Loucy (cell line): ENCODE data around the gene CR1.

Source experiments
- EZH2phosphoT487 ChIP-seq: fragments of 200-600 bp; IDR thresholded peaks from 2 replicates; pipeline ENCODE4 v1.6.1; 2018; ENCODE audit warnings: antibody characterized with exemption, mild to moderate bottlenecking, moderate library complexity, borderline replicate concordance
- TF ChIP-seq, protein P1 (sequence below): fragments of 200-600 bp; sonication (generic); conservative IDR thresholded peaks from 2 replicates; pipeline ENCODE4 v1.5.1; 2014; ENCODE audit warnings: mild to moderate bottlenecking, antibody characterized with exemption, low read length

GRCh38 chr1:207626972-207627337 lies 131.0 kb downstream of the CR1 start:
- TF ChIP-seq, protein P1, sequence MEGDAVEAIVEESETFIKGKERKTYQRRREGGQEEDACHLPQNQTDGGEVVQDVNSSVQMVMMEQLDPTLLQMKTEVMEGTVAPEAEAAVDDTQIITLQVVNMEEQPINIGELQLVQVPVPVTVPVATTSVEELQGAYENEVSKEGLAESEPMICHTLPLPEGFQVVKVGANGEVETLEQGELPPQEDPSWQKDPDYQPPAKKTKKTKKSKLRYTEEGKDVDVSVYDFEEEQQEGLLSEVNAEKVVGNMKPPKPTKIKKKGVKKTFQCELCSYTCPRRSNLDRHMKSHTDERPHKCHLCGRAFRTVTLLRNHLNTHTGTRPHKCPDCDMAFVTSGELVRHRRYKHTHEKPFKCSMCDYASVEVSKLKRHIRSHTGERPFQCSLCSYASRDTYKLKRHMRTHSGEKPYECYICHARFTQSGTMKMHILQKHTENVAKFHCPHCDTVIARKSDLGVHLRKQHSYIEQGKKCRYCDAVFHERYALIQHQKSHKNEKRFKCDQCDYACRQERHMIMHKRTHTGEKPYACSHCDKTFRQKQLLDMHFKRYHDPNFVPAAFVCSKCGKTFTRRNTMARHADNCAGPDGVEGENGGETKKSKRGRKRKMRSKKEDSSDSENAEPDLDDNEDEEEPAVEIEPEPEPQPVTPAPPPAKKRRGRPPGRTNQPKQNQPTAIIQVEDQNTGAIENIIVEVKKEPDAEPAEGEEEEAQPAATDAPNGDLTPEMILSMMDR: no peak
- TF ChIP-seq EZH2phosphoT487: no peak
